VCaP (cell line): ENCODE data around the gene ZBTB22.

ENCODE experiments used
- H3K27ac ChIP-seq: fragments of 450-650 bp; 2 replicates; pipeline ENCODE4 v1.5.1; 2017
- CTCF ChIP-seq: fragments of 450-650 bp; conservative IDR thresholded peaks from 2 replicates; pipeline ENCODE4 v1.5.1; 2017; ENCODE audit warnings: mild to moderate bottlenecking, moderate library complexity

Gene ZBTB22

GRCh38 chr6:33278392-33278741, 39.2 kb downstream of the ZBTB22 start:
- TF ChIP-seq CTCF, result no peak
- H3K27ac ChIP-seq, result peak overlapping the region; percentile 100; the same call in 1 of the 2 replicates

GRCh38 chr6:33277663-33278391, 39.7 kb downstream of the ZBTB22 start:
- peak overlapping the region; percentile 100 for H3K27ac ChIP-seq
- no peak for TF ChIP-seq CTCF

GRCh38 chr6:33276864-33277662, 40.5 kb downstream of the ZBTB22 start, which contains the start of gene B3GALT4:
Gene B3GALT4, plus strand, starts transcription at chr6:33277123. Its CDS starts 297 bp downstream, at chr6:33277420.
- peak within 1 kb of the TSS; percentile 100 for H3K27ac ChIP-seq
- peak; percentile 77 for TF ChIP-seq CTCF

- no peak for TF ChIP-seq CTCF
- peak overlapping the region; percentile 100 for H3K27ac ChIP-seq
These were observed 41.0 kb downstream of the ZBTB22 start for GRCh38 chr6:33276581-33276863.

DNA sequence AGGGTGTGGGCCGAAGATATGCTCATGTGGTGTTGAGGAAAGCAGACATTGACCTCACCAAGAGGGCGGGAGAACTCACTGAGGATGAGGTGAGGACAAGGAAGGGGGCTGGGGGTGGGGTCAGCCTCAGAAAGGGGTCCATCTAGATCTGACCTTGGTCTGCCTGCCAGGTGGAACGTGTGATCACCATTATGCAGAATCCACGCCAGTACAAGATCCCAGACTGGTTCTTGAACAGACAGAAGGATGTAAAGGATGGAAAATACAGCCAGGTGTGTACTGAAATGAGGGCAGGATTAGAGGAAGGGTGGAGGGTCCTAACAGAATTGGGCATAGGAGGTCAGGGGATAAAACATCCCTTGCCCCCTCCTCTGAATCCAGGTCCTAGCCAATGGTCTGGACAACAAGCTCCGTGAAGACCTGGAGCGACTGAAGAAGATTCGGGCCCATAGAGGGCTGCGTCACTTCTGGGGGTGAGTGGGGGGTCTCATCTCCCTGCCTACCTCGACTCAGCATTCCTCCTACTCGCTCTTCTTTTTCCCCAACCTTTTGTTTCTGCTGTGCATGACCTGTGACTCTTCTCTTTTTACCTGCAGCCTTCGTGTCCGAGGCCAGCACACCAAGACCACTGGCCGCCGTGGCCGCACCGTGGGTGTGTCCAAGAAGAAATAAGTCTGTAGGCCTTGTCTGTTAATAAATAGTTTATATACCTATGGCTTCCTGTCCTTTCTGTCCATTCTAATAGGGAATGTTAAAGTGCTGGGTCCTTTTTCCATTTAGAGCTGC, 41.6 kb downstream of the ZBTB22 start:
- peak overlapping the region; percentile 100 for H3K27ac ChIP-seq

- no peak for TF ChIP-seq CTCF
- peak overlapping the region; percentile 100 for H3K27ac ChIP-seq
These were observed 43.3 kb downstream of the ZBTB22 start for GRCh38 chr6:33273924-33274902.

DNA sequence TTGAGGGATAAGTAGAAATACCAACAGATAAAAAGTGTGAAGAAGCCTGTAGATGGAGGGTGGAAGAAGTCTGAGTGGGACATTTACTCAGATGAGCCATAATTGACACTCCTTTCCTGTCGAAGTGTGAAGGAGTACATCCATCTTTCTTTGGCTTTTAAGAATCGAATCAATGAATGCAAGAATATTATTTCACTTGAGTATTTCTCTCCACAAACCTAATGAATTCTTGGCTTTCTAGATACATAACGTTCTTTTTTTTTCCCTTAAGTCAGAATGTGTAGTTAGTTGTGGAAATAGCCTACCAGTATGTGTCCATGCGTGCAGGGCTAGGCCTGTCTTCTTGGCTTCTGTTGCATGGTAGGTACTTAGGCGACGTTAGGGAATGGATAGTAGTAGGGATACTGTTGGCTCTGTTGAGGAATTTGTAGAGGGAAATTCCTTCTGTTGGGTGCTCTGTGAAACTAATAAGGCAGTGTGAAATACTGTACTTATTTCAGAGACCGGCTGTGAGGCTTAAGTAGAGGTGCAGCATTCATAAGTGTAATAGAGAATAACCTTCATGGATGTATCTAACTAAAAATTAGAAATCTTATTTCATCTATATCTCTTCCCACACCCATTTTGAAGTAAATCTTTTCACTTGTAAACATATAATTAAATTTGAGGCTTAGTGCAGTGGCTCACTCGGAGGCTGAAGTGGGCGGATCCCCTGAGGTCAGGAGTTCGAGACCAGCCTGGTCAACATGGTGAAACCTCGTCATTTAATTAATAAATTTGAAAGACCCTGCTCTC, 44.2 kb downstream of the ZBTB22 start:
- peak overlapping the region; percentile 100 for H3K27ac ChIP-seq
- TF ChIP-seq CTCF, result no peak
